ENCODE measurements around the gene ATPAF1.

The ATPAF1 gene

GRCh38 chr1:46585312-46585938, 82.7 kb downstream of the ATPAF1 start:
- no peaks in the 10 kb centered on the region for H4K20me1 ChIP-seq (ENCODE audit: insufficient read depth, low read length, poor library complexity, severe bottlenecking)
- no peaks in the 10 kb centered on the region for H3K9me2 ChIP-seq (replicated peaks; ENCODE audit: low read depth, low read length)
- H3K36me3 ChIP-seq (ENCODE audit: insufficient read depth, low read length): peaks cover 10% of the 10 kb centered on the region; the same call in 1 of the 2 replicates
- H3K9ac ChIP-seq (ENCODE audit: low read depth, low read length, poor library complexity, severe bottlenecking): no peak overlapping the region
- TF ChIP-seq CTCF (conservative IDR thresholded peaks at IDR 0.05; ENCODE audit: low read length) (no peak), EZH2phosphoT487 (IDR thresholded peaks at IDR 0.05; ENCODE audit: borderline replicate concordance) (no peak)
- H3K4me1 ChIP-seq (ENCODE audit: insufficient read depth, low read length, poor library complexity, severe bottlenecking): peaks cover 8% of the 10 kb centered on the region
- H3K9me3 ChIP-seq (ENCODE audit: insufficient read depth, low read depth, low read length): no peaks in the 10 kb centered on the region
- no peaks in the 10 kb centered on the region for H3K27me3 ChIP-seq (ENCODE audit: insufficient read depth, low read length, poor library complexity, severe bottlenecking)
- H3K4me3 ChIP-seq (ENCODE audit: low read length, poor library complexity, severe bottlenecking): no peak overlapping the region
- no peak overlapping the region for H3K4me2 ChIP-seq (ENCODE audit: low read depth, low read length, poor library complexity, severe bottlenecking)
- H3F3A ChIP-seq (ENCODE audit: low read depth): no peaks in the 10 kb centered on the region
- H3K79me2 ChIP-seq (ENCODE audit: insufficient read depth, low read length): no peaks in the 10 kb centered on the region
- no peak overlapping the region for H2AFZ ChIP-seq (ENCODE audit: low read length)

GRCh38 chr1:46583494-46583893, 84.7 kb downstream of the ATPAF1 start:
- Histone ChIP-seq H3K27me3 (ENCODE audit: insufficient read depth, low read length, poor library complexity, severe bottlenecking) (no peaks in the 10 kb centered on the region), H3K4me1 (ENCODE audit: insufficient read depth, low read length, poor library complexity, severe bottlenecking) (peaks cover 8% of the 10 kb centered on the region), H4K20me1 (ENCODE audit: insufficient read depth, low read length, poor library complexity, severe bottlenecking) (no peaks in the 10 kb centered on the region), H3K36me3 (ENCODE audit: insufficient read depth, low read length) (peaks cover 26% of the 10 kb centered on the region; the same call in 1 of the 2 replicates), H3K9me3 (ENCODE audit: insufficient read depth, low read depth, low read length) (no peaks in the 10 kb centered on the region), H2AFZ (ENCODE audit: low read length) (no peak overlapping the region), H3F3A (ENCODE audit: low read depth) (no peaks in the 10 kb centered on the region), H3K79me2 (ENCODE audit: insufficient read depth, low read length) (no peaks in the 10 kb centered on the region), H3K9me2 (replicated peaks; ENCODE audit: low read depth, low read length) (no peaks in the 10 kb centered on the region), H3K4me3 (ENCODE audit: low read length, poor library complexity, severe bottlenecking) (no peak overlapping the region), H3K9ac (ENCODE audit: low read depth, low read length, poor library complexity, severe bottlenecking) (no peak overlapping the region), H3K4me2 (ENCODE audit: low read depth, low read length, poor library complexity, severe bottlenecking) (no peak overlapping the region)
- TF ChIP-seq CTCF (conservative IDR thresholded peaks at IDR 0.05; ENCODE audit: low read length): no peak
- TF ChIP-seq EZH2phosphoT487 (IDR thresholded peaks at IDR 0.05; ENCODE audit: borderline replicate concordance): no peak

GRCh38 chr1:46582972-46583371, 85.2 kb downstream of the ATPAF1 start:
- Histone ChIP-seq H3K4me3 (ENCODE audit: low read length, poor library complexity, severe bottlenecking) (no peak overlapping the region), H3K79me2 (ENCODE audit: insufficient read depth, low read length) (no peaks in the 10 kb centered on the region), H3K9me2 (replicated peaks; ENCODE audit: low read depth, low read length) (no peaks in the 10 kb centered on the region), H3K27me3 (ENCODE audit: insufficient read depth, low read length, poor library complexity, severe bottlenecking) (no peaks in the 10 kb centered on the region), H2AFZ (ENCODE audit: low read length) (no peak overlapping the region), H3K4me2 (ENCODE audit: low read depth, low read length, poor library complexity, severe bottlenecking) (no peak overlapping the region), H4K20me1 (ENCODE audit: insufficient read depth, low read length, poor library complexity, severe bottlenecking) (no peaks in the 10 kb centered on the region), H3K9me3 (ENCODE audit: insufficient read depth, low read depth, low read length) (no peaks in the 10 kb centered on the region), H3K4me1 (ENCODE audit: insufficient read depth, low read length, poor library complexity, severe bottlenecking) (peaks cover 8% of the 10 kb centered on the region), H3F3A (ENCODE audit: low read depth) (no peaks in the 10 kb centered on the region), H3K9ac (ENCODE audit: low read depth, low read length, poor library complexity, severe bottlenecking) (no peak overlapping the region), H3K36me3 (ENCODE audit: insufficient read depth, low read length) (peaks cover 27% of the 10 kb centered on the region; the same call in 1 of the 2 replicates)
- TF ChIP-seq CTCF (conservative IDR thresholded peaks at IDR 0.05; ENCODE audit: low read length) (no peak), EZH2phosphoT487 (IDR thresholded peaks at IDR 0.05; ENCODE audit: borderline replicate concordance) (no peak)
